Caco-2 (cell line): Measurements from ENCODE around the gene EPS15. TPM values are rescaled to one million over a fixed set of nuclear protein-coding genes. Genes with fewer than 3 reads are reported as not detected.

Source experiments
- BruUV-seq: library from RNA; stranded (reverse); fragments of 400-500 nt; replicated peaks from 2 replicates; lab custom pipeline; 2021; lab: Mats Ljungman, UMichigan
- CTCF ChIA-PET: fragments of 300-600 bp; sonication (Branson Sonifier 250); formaldehyde crosslinking; loops from one replicate; lab custom pipeline; 2022; ENCODE audit warnings: antibody characterized with exemption; lab: Charles Lee
- POLR2A ChIA-PET: fragments of 300-600 bp; sonication (Branson Sonifier 250); formaldehyde crosslinking; loops from one replicate; lab custom pipeline; 2022; ENCODE audit warnings: antibody characterized with exemption; lab: Charles Lee
- DNase-seq, 2 experiments: peaks; one replicate each; pipeline versions ENCODE4 v3.0.0 to v3.0.0-alpha.2; 2020 to 2022
- H3K27me3 ChIP-seq: replicated peaks from 2 replicates; pipeline ENCODE4 v1.6.0; 2011; ENCODE audit warnings: low read length; ENCODE audit not compliant: control insufficient read depth, insufficient read depth
- H3K36me3 ChIP-seq: 2 replicates; pipeline ENCODE4 v1.5.1; 2011; ENCODE audit warnings: low read length; ENCODE audit not compliant: control insufficient read depth, insufficient read depth
- H3K4me1 ChIP-seq: fragments of 250-450 bp; sonication (Bioruptor Pico); 2 replicates; pipeline ENCODE4 v1.5.1; 2020; ENCODE audit warnings: mild to moderate bottlenecking
- H3K4me3 ChIP-seq: 2 replicates; pipeline ENCODE4 v1.5.1; 2011; ENCODE audit warnings: low read depth, mild to moderate bottlenecking, control low read depth, low read length
- H3K9me3 ChIP-seq: fragments of 250-450 bp; sonication (Bioruptor Pico); 2 replicates; pipeline ENCODE4 v1.5.1; 2020; ENCODE audit warnings: mild to moderate bottlenecking, moderate library complexity
- H3K27ac Mint-ChIP-seq: one replicate; pipeline ENCODE4 v1.8.0; 2022; ENCODE audit warnings: mixed read lengths; ENCODE audit not compliant: unreplicated experiment
- H3K27me3 Mint-ChIP-seq: one replicate; pipeline ENCODE4 v1.8.0; 2022; ENCODE audit warnings: mixed read lengths; ENCODE audit not compliant: insufficient read depth, unreplicated experiment
- H3K36me3 Mint-ChIP-seq: one replicate; pipeline ENCODE4 v1.8.0; 2022; ENCODE audit warnings: mild to moderate bottlenecking, mixed read lengths; ENCODE audit not compliant: insufficient read depth, unreplicated experiment
- H3K4me1 Mint-ChIP-seq: one replicate; pipeline ENCODE4 v1.8.0; 2022; ENCODE audit warnings: low read depth, mixed read lengths; ENCODE audit not compliant: unreplicated experiment
- H3K4me3 Mint-ChIP-seq: one replicate; pipeline ENCODE4 v1.8.0; 2022; ENCODE audit warnings: mild to moderate bottlenecking, moderate library complexity, mixed read lengths; ENCODE audit not compliant: unreplicated experiment
- H3K9me3 Mint-ChIP-seq: one replicate; pipeline ENCODE4 v1.8.0; 2022; ENCODE audit warnings: mixed read lengths; ENCODE audit not compliant: unreplicated experiment
- CTCF ChIP-seq, 2 experiments: fragments of 200-600 bp in 1 of 2; IDR thresholded peaks; 1 replicate in 1 of 2; 2 replicates in 1 of 2; pipeline versions ENCODE4 v1.5.1 to v1.8.0; 2011 to 2022; ENCODE audit warnings: antibody characterized with exemption in 1 of 2, control low read depth in 1 of 2, inconsistent platforms in 1 of 2, low read depth in 1 of 2, low read length in 1 of 2, mild to moderate bottlenecking in 1 of 2, moderate library complexity in 1 of 2; ENCODE audit not compliant: insufficient read depth in 1 of 2, severe bottlenecking in 1 of 2, unreplicated experiment in 1 of 2
- intact Hi-C: fragments of 100-400 bp; cut with micrococcal nuclease; formaldehyde crosslinking; loops from one replicate; pipeline ENCODE4 v1.10.0; 2022; ENCODE audit not compliant: unreplicated experiment
- total RNA-seq: library from RNA; stranded (reverse); gene quantifications from 2 replicates; pipeline ENCODE4 v1.2.3, GENCODE V29; 2022

EPS15 gene
- total RNA-seq, 1 experiment from 2014 or later = 41.5 TPM

GRCh38 chr1:51306950-51307349 lies 212.1 kb downstream of the EPS15 start:
- Histone ChIP-seq H3K4me1 (peaks cover 9% of the 10 kb centered on the region), H3K36me3 (no peaks in the 10 kb centered on the region), H3K27me3 (no peaks in the 10 kb centered on the region), H3K9me3 (no peaks in the 10 kb centered on the region), H3K4me3 (no peak overlapping the region)
- POLR2A ChIA-PET = no interaction called here
- H3K27me3 Mint-ChIP-seq = no peaks in the 10 kb centered on the region
- H3K36me3 Mint-ChIP-seq = no peaks in the 10 kb centered on the region
- CTCF ChIA-PET = interaction anchor here (0.7 kb wide), 1 partner anchor 228 kb away, joined by 4 read pairs; no protein-coding TSS in a partner anchor
- no TSS peak for BruUV-seq
- intact Hi-C loops = no loop called here
- no peak for DNase-seq
- H3K4me3 Mint-ChIP-seq = no peak overlapping the region
- H3K9me3 Mint-ChIP-seq = no peaks in the 10 kb centered on the region
- no peak overlapping the region for H3K27ac Mint-ChIP-seq
- no peaks in the 10 kb centered on the region for H3K4me1 Mint-ChIP-seq
- no peak for TF ChIP-seq CTCF (IDR thresholded peaks at IDR 0.05; ENCODE audit: insufficient read depth in 1 of 2, low read depth in 1 of 2, low read length in 1 of 2, severe bottlenecking in 1 of 2, unreplicated experiment in 1 of 2)

- no TSS peak for BruUV-seq
- Mint-ChIP-seq H3K27me3 (no peaks in the 10 kb centered on the region), H3K36me3 (no peaks in the 10 kb centered on the region), H3K9me3 (no peaks in the 10 kb centered on the region), H3K27ac (no peak overlapping the region), H3K4me1 (no peaks in the 10 kb centered on the region), H3K4me3 (no peak overlapping the region)
- Histone ChIP-seq H3K36me3 (no peaks in the 10 kb centered on the region), H3K4me3 (no peak overlapping the region), H3K4me1 (peaks cover 9% of the 10 kb centered on the region), H3K27me3 (no peaks in the 10 kb centered on the region), H3K9me3 (no peaks in the 10 kb centered on the region)
- POLR2A ChIA-PET = no interaction called here
- no peak for TF ChIP-seq CTCF (IDR thresholded peaks at IDR 0.05; ENCODE audit: insufficient read depth in 1 of 2, low read depth in 1 of 2, low read length in 1 of 2, severe bottlenecking in 1 of 2, unreplicated experiment in 1 of 2)
- CTCF ChIA-PET = interaction anchor here (1.9 kb wide), 1 partner anchor 9 kb away, joined by 15 read pairs; no protein-coding TSS in a partner anchor
- intact Hi-C loops = no loop called here
- no peak for DNase-seq
Measured at GRCh38 chr1:51305371-51305823, 213.7 kb downstream of the EPS15 start.

DNA sequence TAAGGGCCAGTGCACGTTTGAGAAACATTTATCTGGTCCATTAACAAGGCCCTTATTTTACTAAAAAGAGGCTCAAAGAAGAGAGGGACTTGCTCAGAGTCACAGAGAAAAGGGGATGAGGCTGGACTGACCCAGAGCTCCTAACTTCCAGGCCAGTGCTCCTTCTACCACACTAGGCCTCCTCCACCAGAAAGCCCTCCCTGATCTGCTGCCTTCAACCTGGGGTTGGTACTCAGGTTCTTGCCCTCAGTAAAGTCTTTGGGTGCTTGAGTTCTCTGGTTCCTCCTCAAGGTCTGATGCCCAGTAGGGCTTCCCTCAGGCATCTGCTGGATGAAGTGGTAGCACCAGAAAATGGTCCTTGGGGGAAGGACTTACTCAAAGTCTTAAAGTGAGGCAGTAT lies 214.7 kb downstream of the EPS15 start:
- ChIA-PET POLR2A (no interaction called here), CTCF (interaction anchor here (1.9 kb wide), 1 partner anchor 8 kb away, joined by 15 read pairs; no protein-coding TSS in a partner anchor)
- Mint-ChIP-seq H3K27ac (no peak overlapping the region), H3K4me3 (no peak overlapping the region), H3K27me3 (no peaks in the 10 kb centered on the region), H3K9me3 (no peaks in the 10 kb centered on the region), H3K36me3 (no peaks in the 10 kb centered on the region), H3K4me1 (no peaks in the 10 kb centered on the region)
- no peak overlapping the region for H3K4me3 ChIP-seq
- no peaks in the 10 kb centered on the region for H3K27me3 ChIP-seq
- no peaks in the 10 kb centered on the region for H3K9me3 ChIP-seq
- BruUV-seq = no TSS peak
- H3K36me3 ChIP-seq = no peaks in the 10 kb centered on the region
- peaks cover 9% of the 10 kb centered on the region for H3K4me1 ChIP-seq
- TF ChIP-seq CTCF (IDR thresholded peaks at IDR 0.05; ENCODE audit: insufficient read depth in 1 of 2, low read depth in 1 of 2, low read length in 1 of 2, severe bottlenecking in 1 of 2, unreplicated experiment in 1 of 2) = no peak
- intact Hi-C loops = no loop called here
- no peak for DNase-seq

Other genes starting within 250 kb of the EPS15 start
- 21.0 and 24.4 TPM in 2 replicates for gene TTC39A, start 188.7 kb downstream of the EPS15 start, total RNA-seq
- gene OSBPL9, start 97.8 kb upstream of the EPS15 start, total RNA-seq = 58.7 and 61.9 TPM in 2 replicates